Mucosa of descending colon (tissue), 3 donors: Measurements from ENCODE around the gene ZNF618. TPM values are rescaled to one million over a fixed set of nuclear protein-coding genes. Genes with fewer than 3 reads are reported as not detected.

Source experiments
- ATAC-seq: fragments of 200-7000 bp; cut with Tn5 transposase; one replicate; pipeline ENCODE4 v1.9.1; 2020; ENCODE audit warnings: mild to moderate bottlenecking, moderate library complexity
- DNase-seq, 3 donors: peaks; one replicate each; pipeline ENCODE4 v3.0.0-alpha.2; 2020
- H3K36me3 ChIP-seq: fragments of 200-600 bp; one replicate; pipeline ENCODE4 v1.8.0; 2021; ENCODE audit warnings: low read depth, mild to moderate bottlenecking
- H3K4me1 ChIP-seq: fragments of 200-600 bp; one replicate; pipeline ENCODE4 v1.8.0; 2021; ENCODE audit warnings: low read depth, mild to moderate bottlenecking
- H3K4me3 ChIP-seq: fragments of 200-600 bp; one replicate; pipeline ENCODE4 v1.8.0; 2021; ENCODE audit warnings: mild to moderate bottlenecking
- H3K9me3 ChIP-seq: fragments of 200-600 bp; one replicate; pipeline ENCODE4 v1.8.0; 2021; ENCODE audit warnings: mild to moderate bottlenecking
- intact Hi-C, 2 donors: fragments of 100-400 bp; cut with DNase I in 1 of 2; cut with micrococcal nuclease in 1 of 2; formaldehyde crosslinking; loops; one replicate each; pipeline versions ENCODE4 v1.11.0 to v1.11.1; 2022; cut with DNase I, micrococcal nuclease
- total RNA-seq, 3 donors: library from RNA; stranded (reverse); fragmentation: NEBNext Ultra II Directional in 2 of 3; extraction: Animal tissue kit (Norgen Biotek cat#: 25700) in 2 of 3; gene quantifications; one replicate each; pipeline versions ENCODE4 v1.2.1 to v1.2.4, GENCODE V29; 2021 to 2023
- TF ChIP-seq, protein P1 (sequence below): fragments of 200-600 bp; IDR thresholded peaks from one replicate; pipeline ENCODE4 v1.8.0; 2022; ENCODE audit warnings: antibody characterized with exemption, mild to moderate bottlenecking
- donor health status: DM: no; HTN: no; CAD: no; lungs with moderate emphysema.
- donor health status: DM: no; HTN: no; CAD: no.
- donor health status: DM: no; HTN: yes; CAD: no.

ZNF618 gene
- total RNA-seq, 3 donors from 2014 or later = 2.7 to 6.2 (median 3.7) TPM

DNA sequence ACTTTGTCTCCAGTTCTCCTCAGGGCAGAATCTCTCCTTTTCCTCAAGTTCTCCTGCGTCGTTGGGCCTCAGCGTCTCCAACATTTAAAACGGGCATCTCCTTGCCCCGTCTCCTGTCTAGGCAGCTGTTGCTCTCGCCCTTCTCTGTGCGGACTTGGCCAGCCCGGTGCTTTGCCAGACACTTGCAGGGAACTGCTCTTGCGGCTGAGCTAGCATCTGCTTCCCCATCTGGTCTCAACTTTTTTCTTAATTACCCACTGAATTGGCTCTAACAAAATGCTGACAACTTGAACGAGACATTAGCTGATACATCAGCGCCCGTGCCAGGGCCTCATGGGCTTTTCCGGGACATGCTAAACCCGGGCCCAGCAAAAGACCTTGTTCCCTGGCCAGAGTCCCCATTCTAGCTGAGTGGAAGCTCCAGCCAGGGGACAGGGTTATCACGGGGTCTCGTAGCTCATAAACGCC, 25.1 kb downstream of the ZNF618 start:
- no peaks in the 10 kb centered on the region for H3K4me1 ChIP-seq
- no peak for DNase-seq
- no peaks in the 10 kb centered on the region for H3K36me3 ChIP-seq
- no peak overlapping the region for H3K4me3 ChIP-seq
- ATAC-seq = no peak
- H3K9me3 ChIP-seq = no peaks in the 10 kb centered on the region
- intact Hi-C loops = no loop called here
- TF ChIP-seq, protein P1, sequence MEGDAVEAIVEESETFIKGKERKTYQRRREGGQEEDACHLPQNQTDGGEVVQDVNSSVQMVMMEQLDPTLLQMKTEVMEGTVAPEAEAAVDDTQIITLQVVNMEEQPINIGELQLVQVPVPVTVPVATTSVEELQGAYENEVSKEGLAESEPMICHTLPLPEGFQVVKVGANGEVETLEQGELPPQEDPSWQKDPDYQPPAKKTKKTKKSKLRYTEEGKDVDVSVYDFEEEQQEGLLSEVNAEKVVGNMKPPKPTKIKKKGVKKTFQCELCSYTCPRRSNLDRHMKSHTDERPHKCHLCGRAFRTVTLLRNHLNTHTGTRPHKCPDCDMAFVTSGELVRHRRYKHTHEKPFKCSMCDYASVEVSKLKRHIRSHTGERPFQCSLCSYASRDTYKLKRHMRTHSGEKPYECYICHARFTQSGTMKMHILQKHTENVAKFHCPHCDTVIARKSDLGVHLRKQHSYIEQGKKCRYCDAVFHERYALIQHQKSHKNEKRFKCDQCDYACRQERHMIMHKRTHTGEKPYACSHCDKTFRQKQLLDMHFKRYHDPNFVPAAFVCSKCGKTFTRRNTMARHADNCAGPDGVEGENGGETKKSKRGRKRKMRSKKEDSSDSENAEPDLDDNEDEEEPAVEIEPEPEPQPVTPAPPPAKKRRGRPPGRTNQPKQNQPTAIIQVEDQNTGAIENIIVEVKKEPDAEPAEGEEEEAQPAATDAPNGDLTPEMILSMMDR = no peak

- TF ChIP-seq, protein P1 = no peak
- H3K4me3 ChIP-seq = no peak overlapping the region
- ATAC-seq = no peak
These were observed 27.5 kb downstream of the ZNF618 start for GRCh38 chr9:113903514-113904077.

DNA sequence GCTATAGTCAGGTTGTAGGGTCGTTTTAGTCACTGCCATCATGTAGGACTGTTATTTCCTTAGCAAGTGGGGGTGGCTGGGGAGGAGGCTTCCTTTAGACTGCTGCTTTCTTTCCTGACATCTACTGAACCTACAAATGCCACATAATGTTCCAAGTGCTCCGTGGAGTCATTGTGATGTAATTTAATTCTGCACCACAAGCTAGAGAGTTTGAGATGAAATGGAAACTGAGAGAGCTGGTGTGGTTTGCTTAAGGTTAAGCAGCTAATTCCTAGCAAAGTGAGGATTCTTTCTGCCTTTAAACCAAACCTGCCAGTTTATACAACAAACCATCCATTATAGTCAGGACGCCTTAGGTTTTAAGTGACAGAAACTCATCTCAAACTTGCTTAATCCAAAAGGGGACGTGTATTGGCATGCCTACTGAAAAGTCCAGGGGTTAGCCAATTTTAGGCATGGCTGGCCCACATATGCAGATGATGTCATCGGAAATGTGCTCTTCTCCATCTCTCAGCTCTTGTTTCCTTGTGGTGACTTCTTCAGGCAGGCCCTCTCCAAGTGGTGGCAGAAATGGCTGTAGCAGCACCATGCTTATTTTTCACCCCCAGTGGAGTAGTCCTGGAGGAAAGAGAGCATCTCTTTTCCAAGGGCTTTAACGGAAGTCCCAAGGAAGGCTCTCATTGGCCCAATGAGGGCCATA, 30.5 kb downstream of the ZNF618 start:
- DNase-seq (no peak), ATAC-seq (no peak)
- TF ChIP-seq, protein P1 = no peak
- Histone ChIP-seq H3K4me3 (no peak overlapping the region), H3K36me3 (no peaks in the 10 kb centered on the region), H3K4me1 (no peaks in the 10 kb centered on the region), H3K9me3 (no peaks in the 10 kb centered on the region)
- intact Hi-C loops = no loop called here

More at GRCh38 chr9:113903514-113904077, 27.5 kb downstream of the ZNF618 start:
- DNase-seq = no peak
- Histone ChIP-seq H3K9me3 (no peaks in the 10 kb centered on the region), H3K36me3 (no peaks in the 10 kb centered on the region), H3K4me1 (no peaks in the 10 kb centered on the region)
- intact Hi-C loops = no loop called here

- Histone ChIP-seq H3K9me3 (no peaks in the 10 kb centered on the region), H3K36me3 (no peaks in the 10 kb centered on the region), H3K4me1 (no peaks in the 10 kb centered on the region), H3K4me3 (no peak overlapping the region)
- DNase-seq (no peak), ATAC-seq (no peak)
- intact Hi-C loops = no loop called here
- TF ChIP-seq, protein P1 = no peak
These were observed 31.2 kb downstream of the ZNF618 start for GRCh38 chr9:113907282-113907681.

DNA sequence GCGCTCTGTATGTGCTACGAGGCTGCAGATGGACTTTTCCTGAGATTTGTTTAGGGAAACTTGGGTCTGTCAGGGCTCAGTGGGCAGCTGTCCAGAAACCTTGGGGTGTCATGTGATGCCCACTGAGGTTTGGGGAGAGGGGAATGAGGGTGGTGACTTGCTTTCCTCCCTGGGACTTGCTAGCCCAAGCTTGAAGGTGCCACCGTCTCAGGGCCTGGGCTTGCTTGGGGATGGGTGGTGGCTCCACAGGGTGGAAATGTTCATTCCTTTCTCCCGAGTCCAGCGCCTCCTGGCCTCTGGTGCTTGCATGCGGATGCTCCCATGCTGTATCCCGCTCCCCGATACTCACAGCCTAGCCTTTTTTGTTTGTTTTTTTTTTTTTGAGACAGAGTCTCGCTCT, 33.3 kb downstream of the ZNF618 start:
- TF ChIP-seq, protein P1 = no peak
- ATAC-seq = no peak
- H3K4me1 ChIP-seq = no peaks in the 10 kb centered on the region
- H3K4me3 ChIP-seq = no peak overlapping the region
- DNase-seq = no peak
- no peaks in the 10 kb centered on the region for H3K9me3 ChIP-seq
- no peaks in the 10 kb centered on the region for H3K36me3 ChIP-seq
- intact Hi-C loops = no loop called here
